ENCODE data around the gene KLB.

KLB gene

GRCh38 chr4:39466747-39467146 lies 60.0 kb downstream of the KLB start:
- DNase-seq, result no peak

GRCh38 chr4:39467464-39467863 lies 60.7 kb downstream of the KLB start:
- no peak for DNase-seq

- peak; percentile 73 for DNase-seq
These were observed 62.8 kb downstream of the KLB start for GRCh38 chr4:39469429-39470077.

GRCh38 chr4:39470402-39470801 lies 63.7 kb downstream of the KLB start:
- DNase-seq, result no peak

- no peak for DNase-seq
These were observed 65.7 kb downstream of the KLB start for GRCh38 chr4:39472396-39472795.

- DNase-seq, result no peak
These were observed 69.6 kb downstream of the KLB start for GRCh38 chr4:39476187-39476895.

- DNase-seq, result no peak
These were observed 73.5 kb downstream of the KLB start for GRCh38 chr4:39480251-39480650.

- DNase-seq, result no peak
These were observed 74.4 kb downstream of the KLB start for GRCh38 chr4:39480902-39481695.

GRCh38 chr4:39484582-39485272 lies 78.0 kb downstream of the KLB start:
- no peak for DNase-seq

- DNase-seq, result no peak
These were observed 79.6 kb downstream of the KLB start for GRCh38 chr4:39486221-39486804.

GRCh38 chr4:39490322-39490721 lies 83.6 kb downstream of the KLB start:
- no peak for DNase-seq

- DNase-seq, result no peak
These were observed 87.6 kb downstream of the KLB start for GRCh38 chr4:39494354-39494753.

- no peak for DNase-seq
These were observed 88.9 kb downstream of the KLB start for GRCh38 chr4:39495446-39496213.

- no peak for DNase-seq
These were observed 91.4 kb downstream of the KLB start for GRCh38 chr4:39497909-39498726.

- no peak for DNase-seq
These were observed 91.9 kb downstream of the KLB start for GRCh38 chr4:39498727-39499020.
